K562 (cell line): ENCODE measurements around the gene GLT6D1.

Experiments
- CBFB ChIP-seq: sonication (generic); formaldehyde crosslinking; IDR thresholded peaks from 2 replicates; pipeline ENCODE4 v1.4.0; 2020; ENCODE audit warnings: mild to moderate bottlenecking, missing genetic modification reagents
- CEBPB ChIP-seq: fragments of 450-650 bp; IDR thresholded peaks from 2 replicates; pipeline ENCODE4 v1.6.1; 2016; ENCODE audit warnings: missing genetic modification characterization, missing compliant biosample characterization
- FOXO4 ChIP-seq: fragments of 450-650 bp; formaldehyde crosslinking; IDR thresholded peaks from 2 replicates; pipeline ENCODE4 v1.4.0; 2020; ENCODE audit warnings: mild to moderate bottlenecking, moderate library complexity
- MBD2 ChIP-seq: sonication (generic); IDR thresholded peaks from 2 replicates; pipeline ENCODE4 v1.6.1; 2016; ENCODE audit warnings: low read depth, borderline replicate concordance
- MCM7 ChIP-seq, 2 experiments: fragments of 450-650 bp; IDR thresholded peaks; 2 replicates each; pipeline ENCODE4 v1.6.1; 2016 to 2018
- MYBL2 ChIP-seq, 2 experiments: fragments of 450-650 bp in 1 of 2; sonication (generic) in 1 of 2; formaldehyde crosslinking in 1 of 2; IDR thresholded peaks; 2 replicates each; pipeline versions ENCODE4 v1.6.1 to v1.8.1; 2017 to 2022; ENCODE audit warnings: borderline replicate concordance in 1 of 2, inconsistent platforms in 1 of 2, low read depth in 1 of 2, mild to moderate bottlenecking in 1 of 2, missing genetic modification reagents in 1 of 2, moderate library complexity in 1 of 2
- NFIC ChIP-seq: fragments of 450-650 bp; IDR thresholded peaks from 2 replicates; pipeline ENCODE4 v1.6.1; 2017; ENCODE audit warnings: mild to moderate bottlenecking, inconsistent platforms
- ZBTB40 ChIP-seq, 2 experiments: fragments of 450-650 bp in 1 of 2; sonication (generic) in 1 of 2; formaldehyde crosslinking in 1 of 2; IDR thresholded peaks; 2 replicates each; pipeline versions ENCODE4 v1.7.1 to v1.9.0; 2016 to 2022; ENCODE audit warnings: inconsistent platforms in 1 of 2, mild to moderate bottlenecking in 1 of 2, missing genetic modification reagents in 1 of 2
- ZNF12 ChIP-seq: sonication (generic); formaldehyde crosslinking; IDR thresholded peaks from 2 replicates; pipeline ENCODE4 v1.4.0; 2020; ENCODE audit warnings: mild to moderate bottlenecking, missing genetic modification reagents
- ZNF318 ChIP-seq, 2 experiments: fragments of 450-650 bp; IDR thresholded peaks; 2 replicates each; pipeline ENCODE4 v1.6.1; 2016; ENCODE audit warnings: mild to moderate bottlenecking in 2 of 2, borderline replicate concordance in 1 of 2, low read depth in 1 of 2, moderate library complexity in 1 of 2
- ZNF785 ChIP-seq: fragments of 250-450 bp; sonication (Bioruptor Pico); IDR thresholded peaks from 2 replicates; pipeline ENCODE4 v1.4.0; 2020; ENCODE audit warnings: mild to moderate bottlenecking
- TF ChIP-seq, protein P1 (sequence below): fragments of 450-650 bp; IDR thresholded peaks from 2 replicates; pipeline ENCODE4 v1.6.1; 2014; ENCODE audit warnings: low read depth, mild to moderate bottlenecking, moderate library complexity, borderline replicate concordance

DNA sequence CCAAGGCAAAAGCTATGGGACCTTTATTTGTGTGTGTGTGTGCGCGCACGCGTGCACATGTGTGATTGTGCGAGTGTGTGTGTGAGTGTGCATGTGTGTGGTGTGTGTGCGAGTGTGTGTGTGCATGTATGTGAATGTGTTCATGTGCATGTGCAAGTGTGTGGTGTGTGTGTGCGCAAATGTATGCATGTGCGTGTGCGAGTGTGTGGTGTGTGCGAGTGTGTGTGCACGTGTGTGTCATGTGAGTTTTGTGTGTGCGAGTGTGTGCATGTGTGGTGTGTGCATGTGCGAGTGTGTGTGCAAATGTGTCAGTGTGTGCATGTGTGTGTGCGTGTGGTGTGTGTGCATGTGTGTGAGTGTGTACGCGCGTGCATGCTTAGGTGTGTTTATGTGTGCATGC, 11.1 kb upstream of the GLT6D1 start:
- TF ChIP-seq MBD2, result no peak
- no peak for TF ChIP-seq CEBPB (tag)
- no peak for TF ChIP-seq ZNF318 (IDR thresholded peaks at IDR 0.05; ENCODE audit: borderline replicate concordance in 1 of 2, low read depth in 1 of 2)
- no peak for TF ChIP-seq FOXO4 (CRISPR knock-in tag)
- no peak for TF ChIP-seq MYBL2 (IDR thresholded peaks at IDR 0.05; ENCODE audit: low read depth)
- no peak for TF ChIP-seq MYBL2 (CRISPR knock-in tag; IDR thresholded peaks at IDR 0.05; ENCODE audit: borderline replicate concordance)
- no peak for TF ChIP-seq ZNF12 (CRISPR knock-in tag)
- no peak for TF ChIP-seq CBFB (CRISPR knock-in tag)
- no peak for TF ChIP-seq ZBTB40 (IDR thresholded peaks at IDR 0.05)
- no peak for TF ChIP-seq ZBTB40 (CRISPR knock-in tag; IDR thresholded peaks at IDR 0.05)
- TF ChIP-seq MCM7 (IDR thresholded peaks at IDR 0.05), result no peak
- TF ChIP-seq NFIC, result no peak
- TF ChIP-seq, protein P1, sequence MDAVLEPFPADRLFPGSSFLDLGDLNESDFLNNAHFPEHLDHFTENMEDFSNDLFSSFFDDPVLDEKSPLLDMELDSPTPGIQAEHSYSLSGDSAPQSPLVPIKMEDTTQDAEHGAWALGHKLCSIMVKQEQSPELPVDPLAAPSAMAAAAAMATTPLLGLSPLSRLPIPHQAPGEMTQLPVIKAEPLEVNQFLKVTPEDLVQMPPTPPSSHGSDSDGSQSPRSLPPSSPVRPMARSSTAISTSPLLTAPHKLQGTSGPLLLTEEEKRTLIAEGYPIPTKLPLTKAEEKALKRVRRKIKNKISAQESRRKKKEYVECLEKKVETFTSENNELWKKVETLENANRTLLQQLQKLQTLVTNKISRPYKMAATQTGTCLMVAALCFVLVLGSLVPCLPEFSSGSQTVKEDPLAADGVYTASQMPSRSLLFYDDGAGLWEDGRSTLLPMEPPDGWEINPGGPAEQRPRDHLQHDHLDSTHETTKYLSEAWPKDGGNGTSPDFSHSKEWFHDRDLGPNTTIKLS, result no peak
- no peak for TF ChIP-seq ZNF785
